ENCODE measurements around the gene KAT6B.

- TF ChIP-seq EZH2phosphoT487 (IDR thresholded peaks at IDR 0.05; ENCODE audit: insufficient read depth, low read depth) (no peak), EZH2 (IDR thresholded peaks at IDR 0.05; ENCODE audit: insufficient read depth, poor library complexity, severe bottlenecking) (no peak)
These were observed 30.5 kb downstream of the KAT6B start for GRCh38 chr10:74856940-74857339.
